HepG2 (cell line): ENCODE data around the gene ITGA7. TPM values are rescaled to one million over a fixed set of nuclear protein-coding genes. Genes with fewer than 3 reads are reported as not detected.

Experiments used
- BRCA1 ChIP-seq: sonication (generic); formaldehyde crosslinking; IDR thresholded peaks from 2 replicates; pipeline ENCODE4 v1.4.0; 2020; ENCODE audit warnings: missing genetic modification reagents
- ERF ChIP-seq: IDR thresholded peaks from 2 replicates; pipeline ENCODE4 v1.6.1; 2018; ENCODE audit warnings: missing biosample characterization, missing genetic modification reagents
- SMAD3 ChIP-seq: sonication (generic); formaldehyde crosslinking; IDR thresholded peaks from 2 replicates; pipeline ENCODE4 v1.4.0; 2020; ENCODE audit warnings: missing genetic modification reagents
- SNAPC2 ChIP-seq: sonication (generic); formaldehyde crosslinking; IDR thresholded peaks from 2 replicates; pipeline ENCODE4 v1.8.1; 2022; ENCODE audit warnings: mild to moderate bottlenecking, missing genetic modification reagents
- ZEB1 ChIP-seq: IDR thresholded peaks from 2 replicates; pipeline ENCODE4 v1.6.1; 2012; ENCODE audit warnings: mild to moderate bottlenecking, low read depth, inconsistent platforms; ENCODE audit not compliant: insufficient replicate concordance
- ZNF101 ChIP-seq: sonication (generic); formaldehyde crosslinking; IDR thresholded peaks from 2 replicates; pipeline ENCODE4 v1.4.0; 2020; ENCODE audit warnings: mild to moderate bottlenecking, low read depth, missing genetic modification reagents, borderline replicate concordance
- ZNF367 ChIP-seq: sonication (generic); formaldehyde crosslinking; IDR thresholded peaks from 2 replicates; pipeline ENCODE4 v1.4.0; 2020; ENCODE audit warnings: missing genetic modification reagents, borderline replicate concordance
- ZNF468 ChIP-seq: sonication (generic); formaldehyde crosslinking; IDR thresholded peaks from 2 replicates; pipeline ENCODE4 v1.8.0; 2022; ENCODE audit warnings: mild to moderate bottlenecking, moderate library complexity, missing genetic modification reagents
- ZNF614 ChIP-seq: IDR thresholded peaks from 2 replicates; pipeline ENCODE4 v1.6.1; 2018; ENCODE audit warnings: missing biosample characterization, missing genetic modification reagents, inconsistent platforms, borderline replicate concordance
- polyA plus RNA-seq, 8 experiments: library from polyadenylated mRNA; depleted of rRNA in 3 of 8; stranded (reverse) in 7 of 8; unstranded in 1 of 8; fragments of >200 nt; fragmentation: Illumina TruSeq in 4 of 8; extraction: Trizol in 4 of 8; gene quantifications; 2 replicates each; pipeline versions ENCODE4 v1.2.1 to v1.2.3, GENCODE V29; 2011 to 2016; ENCODE audit warnings: low read depth in 4 of 8, missing spikeins in 1 of 8, mixed read lengths in 1 of 8; ENCODE audit not compliant: insufficient read depth in 1 of 8
- total RNA-seq, 5 experiments: library from RNA; depleted of rRNA; stranded (reverse); fragments of >200 nt; fragmentation: Illumina TruSeq; extraction: Trizol; gene quantifications; 2 replicates each; pipeline ENCODE4 v1.2.3, GENCODE V29; 2016; ENCODE audit warnings: low read depth in 1 of 5
- TF ChIP-seq, protein P1 (sequence below): sonication (generic); formaldehyde crosslinking; IDR thresholded peaks from 2 replicates; pipeline ENCODE4 v1.4.0; 2020; ENCODE audit warnings: missing genetic modification reagents
- TF ChIP-seq, protein P2 (sequence below): IDR thresholded peaks from 2 replicates; pipeline ENCODE4 v1.6.1; 2016
- TF ChIP-seq, protein P3 (sequence below): IDR thresholded peaks from 2 replicates; pipeline ENCODE4 v1.6.1; 2016; ENCODE audit warnings: low read depth, control low read depth
- TF ChIP-seq, protein P4 (sequence below): sonication (generic); formaldehyde crosslinking; IDR thresholded peaks from 2 replicates; pipeline ENCODE4 v1.4.0; 2020; ENCODE audit warnings: missing genetic modification reagents
- TF ChIP-seq, protein P5 (sequence below): sonication (generic); formaldehyde crosslinking; IDR thresholded peaks from 2 replicates; pipeline ENCODE4 v1.8.0; 2023; ENCODE audit warnings: mild to moderate bottlenecking, missing genetic modification reagents

The ITGA7 gene
- total and polyA plus RNA-seq, 2 of the 13 experiments (the other 11 are each of a cell fraction or from before 2014, with no cell fraction given) = 0.65 to 0.75 TPM

DNA sequence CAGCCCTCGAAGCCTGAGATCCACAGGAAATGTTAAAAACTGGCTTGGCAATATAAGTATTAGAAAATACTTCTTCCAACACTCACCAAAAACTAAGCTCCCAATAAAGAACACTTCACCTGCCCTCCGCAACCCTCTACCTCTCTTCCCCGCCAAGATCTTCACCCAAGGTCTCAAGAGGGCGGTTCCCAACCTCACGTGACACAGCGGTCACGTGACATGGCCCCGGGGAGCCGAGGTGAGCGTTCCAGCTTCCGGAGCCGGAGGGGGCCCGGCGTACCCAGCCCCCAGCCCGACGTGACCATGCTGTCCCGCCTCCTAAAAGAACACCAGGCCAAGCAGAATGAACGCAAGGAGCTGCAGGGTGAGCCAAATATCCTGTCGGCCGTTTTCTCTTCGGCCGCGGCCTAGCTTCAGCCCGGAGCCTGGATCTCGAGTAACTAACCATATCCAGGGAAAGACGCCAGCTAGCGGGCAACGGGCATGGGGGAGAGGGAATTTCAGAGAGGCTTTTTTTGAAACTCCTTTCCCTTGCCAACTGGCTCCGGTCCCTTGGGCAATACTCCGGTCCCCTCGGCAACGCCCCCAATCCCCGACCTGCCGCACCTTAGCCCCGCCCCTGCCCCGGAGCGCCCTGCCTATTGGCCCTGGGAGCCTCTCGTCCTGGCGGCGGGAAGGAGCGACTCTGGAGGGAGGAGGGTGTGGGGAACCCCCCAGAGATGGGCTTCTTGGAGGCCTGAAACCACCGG lies 8.3 kb upstream of the ITGA7 start, which contains the start of gene BLOC1S1 (continued):
- TF ChIP-seq ZNF101 (CRISPR knock-in tag) (no peak), ZNF367 (CRISPR knock-in tag) (no peak), SNAPC2 (CRISPR knock-in tag) (peak; percentile 75; the same call in 1 of the 2 replicates), SMAD3 (peak; percentile 53; the same call in 1 of the 2 replicates), ZNF468 (CRISPR knock-in tag) (0 out of 2 replicates have a peak, but pooled peaks have one; percentile 41), ZNF614 (CRISPR knock-in tag) (peak; percentile 79; the same call in 1 of the 2 replicates), ZEB1 (peak; percentile 88), BRCA1 (CRISPR knock-in tag) (no peak), ERF (CRISPR knock-in tag) (peak; percentile 52; the same call in 1 of the 2 replicates)
- TF ChIP-seq, protein P1, sequence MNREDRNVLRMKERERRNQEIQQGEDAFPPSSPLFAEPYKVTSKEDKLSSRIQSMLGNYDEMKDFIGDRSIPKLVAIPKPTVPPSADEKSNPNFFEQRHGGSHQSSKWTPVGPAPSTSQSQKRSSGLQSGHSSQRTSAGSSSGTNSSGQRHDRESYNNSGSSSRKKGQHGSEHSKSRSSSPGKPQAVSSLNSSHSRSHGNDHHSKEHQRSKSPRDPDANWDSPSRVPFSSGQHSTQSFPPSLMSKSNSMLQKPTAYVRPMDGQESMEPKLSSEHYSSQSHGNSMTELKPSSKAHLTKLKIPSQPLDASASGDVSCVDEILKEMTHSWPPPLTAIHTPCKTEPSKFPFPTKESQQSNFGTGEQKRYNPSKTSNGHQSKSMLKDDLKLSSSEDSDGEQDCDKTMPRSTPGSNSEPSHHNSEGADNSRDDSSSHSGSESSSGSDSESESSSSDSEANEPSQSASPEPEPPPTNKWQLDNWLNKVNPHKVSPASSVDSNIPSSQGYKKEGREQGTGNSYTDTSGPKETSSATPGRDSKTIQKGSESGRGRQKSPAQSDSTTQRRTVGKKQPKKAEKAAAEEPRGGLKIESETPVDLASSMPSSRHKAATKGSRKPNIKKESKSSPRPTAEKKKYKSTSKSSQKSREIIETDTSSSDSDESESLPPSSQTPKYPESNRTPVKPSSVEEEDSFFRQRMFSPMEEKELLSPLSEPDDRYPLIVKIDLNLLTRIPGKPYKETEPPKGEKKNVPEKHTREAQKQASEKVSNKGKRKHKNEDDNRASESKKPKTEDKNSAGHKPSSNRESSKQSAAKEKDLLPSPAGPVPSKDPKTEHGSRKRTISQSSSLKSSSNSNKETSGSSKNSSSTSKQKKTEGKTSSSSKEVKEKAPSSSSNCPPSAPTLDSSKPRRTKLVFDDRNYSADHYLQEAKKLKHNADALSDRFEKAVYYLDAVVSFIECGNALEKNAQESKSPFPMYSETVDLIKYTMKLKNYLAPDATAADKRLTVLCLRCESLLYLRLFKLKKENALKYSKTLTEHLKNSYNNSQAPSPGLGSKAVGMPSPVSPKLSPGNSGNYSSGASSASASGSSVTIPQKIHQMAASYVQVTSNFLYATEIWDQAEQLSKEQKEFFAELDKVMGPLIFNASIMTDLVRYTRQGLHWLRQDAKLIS (CRISPR knock-in tag) = 0 out of 2 replicates have a peak, but pooled peaks have one; percentile 71
- TF ChIP-seq, protein P2, sequence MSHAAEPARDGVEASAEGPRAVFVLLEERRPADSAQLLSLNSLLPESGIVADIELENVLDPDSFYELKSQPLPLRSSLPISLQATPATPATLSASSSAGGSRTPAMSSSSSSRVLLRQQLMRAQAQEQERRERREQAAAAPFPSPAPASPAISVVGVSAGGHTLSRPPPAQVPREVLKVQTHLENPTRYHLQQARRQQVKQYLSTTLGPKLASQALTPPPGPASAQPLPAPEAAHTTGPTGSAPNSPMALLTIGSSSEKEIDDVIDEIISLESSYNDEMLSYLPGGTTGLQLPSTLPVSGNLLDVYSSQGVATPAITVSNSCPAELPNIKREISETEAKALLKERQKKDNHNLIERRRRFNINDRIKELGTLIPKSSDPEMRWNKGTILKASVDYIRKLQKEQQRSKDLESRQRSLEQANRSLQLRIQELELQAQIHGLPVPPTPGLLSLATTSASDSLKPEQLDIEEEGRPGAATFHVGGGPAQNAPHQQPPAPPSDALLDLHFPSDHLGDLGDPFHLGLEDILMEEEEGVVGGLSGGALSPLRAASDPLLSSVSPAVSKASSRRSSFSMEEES (CRISPR knock-in tag) = peak; percentile 94
- TF ChIP-seq, protein P3, sequence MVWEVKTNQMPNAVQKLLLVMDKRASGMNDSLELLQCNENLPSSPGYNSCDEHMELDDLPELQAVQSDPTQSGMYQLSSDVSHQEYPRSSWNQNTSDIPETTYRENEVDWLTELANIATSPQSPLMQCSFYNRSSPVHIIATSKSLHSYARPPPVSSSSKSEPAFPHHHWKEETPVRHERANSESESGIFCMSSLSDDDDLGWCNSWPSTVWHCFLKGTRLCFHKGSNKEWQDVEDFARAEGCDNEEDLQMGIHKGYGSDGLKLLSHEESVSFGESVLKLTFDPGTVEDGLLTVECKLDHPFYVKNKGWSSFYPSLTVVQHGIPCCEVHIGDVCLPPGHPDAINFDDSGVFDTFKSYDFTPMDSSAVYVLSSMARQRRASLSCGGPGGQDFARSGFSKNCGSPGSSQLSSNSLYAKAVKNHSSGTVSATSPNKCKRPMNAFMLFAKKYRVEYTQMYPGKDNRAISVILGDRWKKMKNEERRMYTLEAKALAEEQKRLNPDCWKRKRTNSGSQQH = peak; percentile 85; the same call in 1 of the 2 replicates
- TF ChIP-seq, protein P4, sequence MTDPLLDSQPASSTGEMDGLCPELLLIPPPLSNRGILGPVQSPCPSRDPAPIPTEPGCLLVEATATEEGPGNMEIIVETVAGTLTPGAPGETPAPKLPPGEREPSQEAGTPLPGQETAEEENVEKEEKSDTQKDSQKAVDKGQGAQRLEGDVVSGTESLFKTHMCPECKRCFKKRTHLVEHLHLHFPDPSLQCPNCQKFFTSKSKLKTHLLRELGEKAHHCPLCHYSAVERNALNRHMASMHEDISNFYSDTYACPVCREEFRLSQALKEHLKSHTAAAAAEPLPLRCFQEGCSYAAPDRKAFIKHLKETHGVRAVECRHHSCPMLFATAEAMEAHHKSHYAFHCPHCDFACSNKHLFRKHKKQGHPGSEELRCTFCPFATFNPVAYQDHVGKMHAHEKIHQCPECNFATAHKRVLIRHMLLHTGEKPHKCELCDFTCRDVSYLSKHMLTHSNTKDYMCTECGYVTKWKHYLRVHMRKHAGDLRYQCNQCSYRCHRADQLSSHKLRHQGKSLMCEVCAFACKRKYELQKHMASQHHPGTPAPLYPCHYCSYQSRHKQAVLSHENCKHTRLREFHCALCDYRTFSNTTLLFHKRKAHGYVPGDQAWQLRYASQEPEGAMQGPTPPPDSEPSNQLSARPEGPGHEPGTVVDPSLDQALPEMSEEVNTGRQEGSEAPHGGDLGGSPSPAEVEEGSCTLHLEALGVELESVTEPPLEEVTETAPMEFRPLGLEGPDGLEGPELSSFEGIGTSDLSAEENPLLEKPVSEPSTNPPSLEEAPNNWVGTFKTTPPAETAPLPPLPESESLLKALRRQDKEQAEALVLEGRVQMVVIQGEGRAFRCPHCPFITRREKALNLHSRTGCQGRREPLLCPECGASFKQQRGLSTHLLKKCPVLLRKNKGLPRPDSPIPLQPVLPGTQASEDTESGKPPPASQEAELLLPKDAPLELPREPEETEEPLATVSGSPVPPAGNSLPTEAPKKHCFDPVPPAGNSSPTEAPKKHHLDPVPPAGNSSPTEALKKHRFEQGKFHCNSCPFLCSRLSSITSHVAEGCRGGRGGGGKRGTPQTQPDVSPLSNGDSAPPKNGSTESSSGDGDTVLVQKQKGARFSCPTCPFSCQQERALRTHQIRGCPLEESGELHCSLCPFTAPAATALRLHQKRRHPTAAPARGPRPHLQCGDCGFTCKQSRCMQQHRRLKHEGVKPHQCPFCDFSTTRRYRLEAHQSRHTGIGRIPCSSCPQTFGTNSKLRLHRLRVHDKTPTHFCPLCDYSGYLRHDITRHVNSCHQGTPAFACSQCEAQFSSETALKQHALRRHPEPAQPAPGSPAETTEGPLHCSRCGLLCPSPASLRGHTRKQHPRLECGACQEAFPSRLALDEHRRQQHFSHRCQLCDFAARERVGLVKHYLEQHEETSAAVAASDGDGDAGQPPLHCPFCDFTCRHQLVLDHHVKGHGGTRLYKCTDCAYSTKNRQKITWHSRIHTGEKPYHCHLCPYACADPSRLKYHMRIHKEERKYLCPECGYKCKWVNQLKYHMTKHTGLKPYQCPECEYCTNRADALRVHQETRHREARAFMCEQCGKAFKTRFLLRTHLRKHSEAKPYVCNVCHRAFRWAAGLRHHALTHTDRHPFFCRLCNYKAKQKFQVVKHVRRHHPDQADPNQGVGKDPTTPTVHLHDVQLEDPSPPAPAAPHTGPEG (CRISPR knock-in tag) = no peak
- TF ChIP-seq, protein P5, sequence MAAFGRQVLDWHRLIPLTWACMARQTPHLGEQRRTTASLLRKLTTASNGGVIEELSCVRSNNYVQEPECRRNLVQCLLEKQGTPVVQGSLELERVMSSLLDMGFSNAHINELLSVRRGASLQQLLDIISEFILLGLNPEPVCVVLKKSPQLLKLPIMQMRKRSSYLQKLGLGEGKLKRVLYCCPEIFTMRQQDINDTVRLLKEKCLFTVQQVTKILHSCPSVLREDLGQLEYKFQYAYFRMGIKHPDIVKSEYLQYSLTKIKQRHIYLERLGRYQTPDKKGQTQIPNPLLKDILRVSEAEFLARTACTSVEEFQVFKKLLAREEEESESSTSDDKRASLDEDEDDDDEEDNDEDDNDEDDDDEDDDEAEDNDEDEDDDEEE (CRISPR knock-in tag) = no peak; the same call in 1 of the 2 replicates
